Measurements from ENCODE around the gene ADM2. TPM values are rescaled to one million over a fixed set of nuclear protein-coding genes. Genes with fewer than 3 reads are reported as not detected.

Gene ADM2
- total and polyA plus RNA-seq, 2 experiments from 2014 or later, result 4.1 to 5.1 TPM

DNA sequence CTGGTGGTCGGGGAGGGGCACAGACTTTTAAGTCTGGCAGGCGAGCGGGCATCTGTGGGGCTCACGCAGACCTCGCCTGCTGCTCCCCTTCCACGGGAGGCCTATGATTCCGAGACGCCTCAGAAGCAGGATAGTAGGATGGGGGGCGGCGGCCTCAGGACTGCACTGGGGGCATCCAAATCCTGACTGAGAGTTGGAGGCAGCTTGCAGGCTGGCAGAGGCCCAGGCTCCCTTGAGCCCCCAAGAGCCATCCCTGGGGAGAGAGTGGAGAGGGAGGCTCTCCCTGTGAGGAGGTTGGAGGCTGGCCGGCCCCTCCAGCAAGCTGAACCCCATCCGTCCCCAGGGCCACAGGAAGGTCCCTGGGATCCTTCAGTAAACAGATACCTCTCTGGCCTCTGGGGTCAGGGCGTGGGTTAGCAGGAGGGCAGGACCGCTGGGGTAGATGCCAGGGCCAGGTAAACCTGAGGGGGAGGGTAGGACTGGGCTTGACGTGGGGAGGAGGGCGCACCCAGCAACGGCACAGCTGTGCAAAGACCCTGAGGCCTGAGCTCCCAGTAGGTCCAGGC is 39.8 kb upstream of the ADM2 start:
- no peak for DNase-seq (ENCODE audit: low spot score)
- Histone ChIP-seq H3K4me3 (no peak overlapping the region), H4K20me1 (ENCODE audit: insufficient read depth, poor library complexity, severe bottlenecking) (no peaks in the 10 kb centered on the region), H3K4me2 (no peak overlapping the region), H3K27ac (no peak overlapping the region), H3K4me1 (ENCODE audit: insufficient read depth) (no peaks in the 10 kb centered on the region), H3K36me3 (replicated peaks; ENCODE audit: insufficient read depth, low read depth) (no peaks in the 10 kb centered on the region), H2AFZ (no peak overlapping the region), H3K9me2 (replicated peaks; ENCODE audit: insufficient read depth) (no peaks in the 10 kb centered on the region), H3K79me2 (no peaks in the 10 kb centered on the region), H3K9me3 (ENCODE audit: low read depth) (no peaks in the 10 kb centered on the region), H3K27me3 (no peaks in the 10 kb centered on the region)
- 90% methylated on average over 16 of the region's 17 CpGs for WGBS (ENCODE audit: low lambda C conversion rate, missing lambda C conversion rate)
- TF ChIP-seq EZH2 (IDR thresholded peaks at IDR 0.05; ENCODE audit: borderline replicate concordance), result no peak
- TF ChIP-seq EZH2phosphoT487 (IDR thresholded peaks at IDR 0.05; ENCODE audit: low read depth, severe bottlenecking, unreplicated experiment), result no peak
- TF ChIP-seq, protein P1, sequence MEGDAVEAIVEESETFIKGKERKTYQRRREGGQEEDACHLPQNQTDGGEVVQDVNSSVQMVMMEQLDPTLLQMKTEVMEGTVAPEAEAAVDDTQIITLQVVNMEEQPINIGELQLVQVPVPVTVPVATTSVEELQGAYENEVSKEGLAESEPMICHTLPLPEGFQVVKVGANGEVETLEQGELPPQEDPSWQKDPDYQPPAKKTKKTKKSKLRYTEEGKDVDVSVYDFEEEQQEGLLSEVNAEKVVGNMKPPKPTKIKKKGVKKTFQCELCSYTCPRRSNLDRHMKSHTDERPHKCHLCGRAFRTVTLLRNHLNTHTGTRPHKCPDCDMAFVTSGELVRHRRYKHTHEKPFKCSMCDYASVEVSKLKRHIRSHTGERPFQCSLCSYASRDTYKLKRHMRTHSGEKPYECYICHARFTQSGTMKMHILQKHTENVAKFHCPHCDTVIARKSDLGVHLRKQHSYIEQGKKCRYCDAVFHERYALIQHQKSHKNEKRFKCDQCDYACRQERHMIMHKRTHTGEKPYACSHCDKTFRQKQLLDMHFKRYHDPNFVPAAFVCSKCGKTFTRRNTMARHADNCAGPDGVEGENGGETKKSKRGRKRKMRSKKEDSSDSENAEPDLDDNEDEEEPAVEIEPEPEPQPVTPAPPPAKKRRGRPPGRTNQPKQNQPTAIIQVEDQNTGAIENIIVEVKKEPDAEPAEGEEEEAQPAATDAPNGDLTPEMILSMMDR (IDR thresholded peaks at IDR 0.05; ENCODE audit: poor library complexity), result no peak

DNA sequence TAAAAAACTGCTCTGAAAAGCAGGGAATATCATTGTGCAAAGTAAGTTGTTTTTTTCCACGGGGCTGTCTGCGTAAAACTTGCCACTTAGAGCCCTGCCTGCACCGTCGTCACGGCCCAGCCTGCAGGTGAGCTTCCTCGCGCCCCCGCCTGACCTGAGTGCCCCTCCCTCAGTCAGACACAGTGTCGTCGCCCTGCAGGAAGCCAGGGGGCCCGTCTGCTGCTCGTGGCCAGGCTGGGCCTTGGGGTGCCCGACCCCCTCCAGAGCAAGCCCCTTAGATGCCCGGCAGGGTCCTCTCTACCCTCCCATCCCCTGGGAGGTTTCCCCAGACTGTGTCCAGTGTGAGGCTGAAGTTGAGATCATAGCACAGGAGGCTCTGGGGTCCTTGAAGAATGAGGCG is 38.1 kb upstream of the ADM2 start:
- no peaks in the 10 kb centered on the region for H3K4me1 ChIP-seq (ENCODE audit: insufficient read depth)
- H3K27ac ChIP-seq, result no peak overlapping the region

DNA sequence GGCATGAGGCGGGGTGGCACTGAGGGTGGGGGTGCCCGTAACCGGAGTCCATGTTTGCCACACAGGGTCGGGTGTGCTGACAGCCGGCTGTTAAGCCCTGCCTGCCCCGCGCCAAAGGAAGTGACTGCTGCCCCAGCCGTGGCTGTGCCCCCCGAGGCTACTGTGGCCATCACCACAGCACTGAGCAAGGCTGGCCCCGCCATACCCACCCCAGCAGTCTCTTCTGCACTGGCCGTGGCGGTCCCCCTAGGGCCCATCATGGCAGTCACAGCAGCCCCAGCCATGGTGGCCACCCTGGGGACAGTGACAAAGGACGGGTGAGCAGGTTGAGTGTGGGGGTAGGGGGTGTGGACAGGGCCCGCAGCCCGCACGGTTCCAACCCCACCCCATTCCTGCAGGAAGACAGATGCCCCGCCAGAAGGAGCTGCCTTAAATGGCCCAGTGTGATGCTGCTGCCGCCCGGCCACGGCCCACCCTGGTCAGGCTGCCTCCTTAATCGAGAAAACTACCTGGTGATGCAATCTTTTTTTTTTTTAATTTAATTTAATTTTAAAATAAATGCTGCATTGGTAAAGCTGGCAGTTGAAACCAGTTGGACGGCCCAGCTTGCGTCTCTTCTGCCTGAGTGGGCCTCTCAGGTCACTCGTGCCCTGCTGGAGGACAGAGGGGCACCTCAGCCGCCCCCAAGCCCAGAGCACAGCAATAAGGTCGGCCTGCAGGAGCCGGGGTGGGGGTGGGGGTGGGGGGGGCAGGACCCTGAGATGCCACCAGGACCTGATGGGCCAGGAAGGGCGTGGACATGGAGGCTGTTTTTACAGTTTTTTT is 37.3 kb upstream of the ADM2 start:
- no peak overlapping the region for H3K4me2 ChIP-seq
- TF ChIP-seq EZH2 (IDR thresholded peaks at IDR 0.05; ENCODE audit: borderline replicate concordance) (no peak), EZH2phosphoT487 (IDR thresholded peaks at IDR 0.05; ENCODE audit: low read depth, severe bottlenecking, unreplicated experiment) (no peak)
- TF ChIP-seq, protein P1 (IDR thresholded peaks at IDR 0.05; ENCODE audit: poor library complexity), result no peak
- H3K9me3 ChIP-seq (ENCODE audit: low read depth), result no peaks in the 10 kb centered on the region
- 90% methylated on average over 27 of the region's 28 CpGs for WGBS (ENCODE audit: low lambda C conversion rate, missing lambda C conversion rate)
- H3K4me1 ChIP-seq (ENCODE audit: insufficient read depth), result no peaks in the 10 kb centered on the region
- H3K4me3 ChIP-seq, result no peak overlapping the region
- H3K27me3 ChIP-seq, result no peaks in the 10 kb centered on the region
- H3K9me2 ChIP-seq (replicated peaks; ENCODE audit: insufficient read depth), result no peaks in the 10 kb centered on the region
- DNase-seq (ENCODE audit: low spot score), result no peak
- no peaks in the 10 kb centered on the region for H3K79me2 ChIP-seq
- H3K36me3 ChIP-seq (replicated peaks; ENCODE audit: insufficient read depth, low read depth), result no peaks in the 10 kb centered on the region
- H4K20me1 ChIP-seq (ENCODE audit: insufficient read depth, poor library complexity, severe bottlenecking), result no peaks in the 10 kb centered on the region
- no peak overlapping the region for H2AFZ ChIP-seq
- no peak overlapping the region for H3K27ac ChIP-seq

More for the DNA sequence above, 38.1 kb upstream of the ADM2 start:
- Histone ChIP-seq H3K27me3 (no peaks in the 10 kb centered on the region), H4K20me1 (ENCODE audit: insufficient read depth, poor library complexity, severe bottlenecking) (no peaks in the 10 kb centered on the region), H3K9me2 (replicated peaks; ENCODE audit: insufficient read depth) (no peaks in the 10 kb centered on the region), H3K36me3 (replicated peaks; ENCODE audit: insufficient read depth, low read depth) (no peaks in the 10 kb centered on the region), H3K4me2 (no peak overlapping the region), H3K79me2 (no peaks in the 10 kb centered on the region), H3K9me3 (ENCODE audit: low read depth) (no peaks in the 10 kb centered on the region), H2AFZ (no peak overlapping the region), H3K4me3 (no peak overlapping the region)
- TF ChIP-seq, protein P1 (IDR thresholded peaks at IDR 0.05; ENCODE audit: poor library complexity), result no peak
- TF ChIP-seq EZH2 (IDR thresholded peaks at IDR 0.05; ENCODE audit: borderline replicate concordance) (no peak), EZH2phosphoT487 (IDR thresholded peaks at IDR 0.05; ENCODE audit: low read depth, severe bottlenecking, unreplicated experiment) (no peak)
- 91% methylated on average over 15 of the region's 15 CpGs for WGBS (ENCODE audit: low lambda C conversion rate, missing lambda C conversion rate)
- no peak for DNase-seq (ENCODE audit: low spot score)

Measured in hepatocyte (in vitro differentiated cells).